ENCODE results near the gene RSPO3.

The RSPO3 gene

GRCh38 chr6:127177923-127178231 is 59.4 kb downstream of the RSPO3 start:
- H3K36me3 ChIP-seq (ENCODE audit: control insufficient read depth, insufficient read depth, low read length): no peaks in the 10 kb centered on the region
- H3K27me3 ChIP-seq (replicated peaks; ENCODE audit: control insufficient read depth, insufficient read depth, low read length): no peaks in the 10 kb centered on the region; the same call in 1 of the 2 replicates
- H3K4me3 ChIP-seq (replicated peaks; ENCODE audit: low read depth, low read length): no peak overlapping the region
- no peak for TF ChIP-seq CTCF (IDR thresholded peaks at IDR 0.05; ENCODE audit: insufficient read depth, low read length, poor library complexity, severe bottlenecking)
- DNase-seq (ENCODE audit: extremely low read depth, insufficient read length): no peak

- no peak for DNase-seq (ENCODE audit: extremely low read depth, insufficient read length)
- no peak overlapping the region for H3K4me3 ChIP-seq (replicated peaks; ENCODE audit: low read depth, low read length)
- H3K36me3 ChIP-seq (ENCODE audit: control insufficient read depth, insufficient read depth, low read length): no peaks in the 10 kb centered on the region
- TF ChIP-seq CTCF (IDR thresholded peaks at IDR 0.05; ENCODE audit: insufficient read depth, low read length, poor library complexity, severe bottlenecking): no peak
- H3K27me3 ChIP-seq (replicated peaks; ENCODE audit: control insufficient read depth, insufficient read depth, low read length): no peaks in the 10 kb centered on the region; the same call in 1 of the 2 replicates
Measured at GRCh38 chr6:127178746-127179145, 60.3 kb downstream of the RSPO3 start.

DNA sequence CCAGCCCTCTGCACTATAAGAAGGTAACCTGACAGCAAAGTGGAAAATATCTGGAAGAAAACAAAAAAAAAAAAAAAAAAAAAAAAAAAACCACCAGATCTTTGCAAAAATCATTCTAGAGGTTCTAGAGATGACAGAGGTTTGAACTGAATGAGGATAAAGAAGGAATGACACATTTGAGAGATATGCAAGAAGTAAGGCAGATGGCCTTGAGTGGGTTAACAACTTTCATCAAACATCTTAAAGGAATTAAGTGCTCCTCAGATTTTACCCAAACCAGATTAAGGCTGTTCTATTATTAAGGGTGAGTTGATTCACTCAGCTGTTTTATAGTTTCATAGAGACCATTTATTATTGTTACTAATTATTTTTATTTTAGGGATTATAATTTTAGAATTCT is 62.0 kb downstream of the RSPO3 start:
- H3K27me3 ChIP-seq (replicated peaks; ENCODE audit: control insufficient read depth, insufficient read depth, low read length): no peaks in the 10 kb centered on the region; the same call in 1 of the 2 replicates
- no peak for TF ChIP-seq CTCF (IDR thresholded peaks at IDR 0.05; ENCODE audit: insufficient read depth, low read length, poor library complexity, severe bottlenecking)
- no peak overlapping the region for H3K4me3 ChIP-seq (replicated peaks; ENCODE audit: low read depth, low read length)
- no peaks in the 10 kb centered on the region for H3K36me3 ChIP-seq (ENCODE audit: control insufficient read depth, insufficient read depth, low read length)
- DNase-seq (ENCODE audit: extremely low read depth, insufficient read length): no peak

DNA sequence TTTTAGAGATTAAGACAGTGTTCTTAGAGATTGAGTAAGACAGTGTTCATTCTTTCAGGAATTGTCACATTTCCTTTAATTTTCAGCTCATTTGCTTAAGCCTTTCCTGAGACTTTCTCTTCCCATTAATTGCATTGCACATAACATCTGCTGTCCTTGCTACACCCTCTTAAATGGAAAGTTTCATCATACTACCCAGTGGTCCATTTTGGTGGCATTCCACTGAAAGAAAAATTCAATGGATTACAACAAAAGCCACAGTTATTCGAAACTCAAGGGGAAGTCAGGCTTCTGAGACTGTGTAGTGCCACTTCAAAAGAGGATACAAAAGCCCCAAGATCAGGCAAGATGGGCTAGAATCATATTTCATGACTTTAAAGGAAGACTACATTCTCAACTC is 64.0 kb downstream of the RSPO3 start:
- Histone ChIP-seq H3K27me3 (replicated peaks; ENCODE audit: control insufficient read depth, insufficient read depth, low read length) (no peaks in the 10 kb centered on the region; the same call in 1 of the 2 replicates), H3K4me3 (replicated peaks; ENCODE audit: low read depth, low read length) (no peak overlapping the region), H3K36me3 (ENCODE audit: control insufficient read depth, insufficient read depth, low read length) (no peaks in the 10 kb centered on the region)
- no peak for DNase-seq (ENCODE audit: extremely low read depth, insufficient read length)
- TF ChIP-seq CTCF (IDR thresholded peaks at IDR 0.05; ENCODE audit: insufficient read depth, low read length, poor library complexity, severe bottlenecking): no peak

GRCh38 chr6:127185437-127185995 is 67.0 kb downstream of the RSPO3 start:
- H3K4me3 ChIP-seq (replicated peaks; ENCODE audit: low read depth, low read length): no peak overlapping the region
- no peaks in the 10 kb centered on the region; the same call in 1 of the 2 replicates for H3K27me3 ChIP-seq (replicated peaks; ENCODE audit: control insufficient read depth, insufficient read depth, low read length)
- DNase-seq (ENCODE audit: extremely low read depth, insufficient read length): no peak
- TF ChIP-seq CTCF (IDR thresholded peaks at IDR 0.05; ENCODE audit: insufficient read depth, low read length, poor library complexity, severe bottlenecking): no peak
- H3K36me3 ChIP-seq (ENCODE audit: control insufficient read depth, insufficient read depth, low read length): no peaks in the 10 kb centered on the region

- Histone ChIP-seq H3K27me3 (replicated peaks; ENCODE audit: control insufficient read depth, insufficient read depth, low read length) (no peaks in the 10 kb centered on the region; the same call in 1 of the 2 replicates), H3K36me3 (ENCODE audit: control insufficient read depth, insufficient read depth, low read length) (no peaks in the 10 kb centered on the region), H3K4me3 (replicated peaks; ENCODE audit: low read depth, low read length) (no peak overlapping the region)
- TF ChIP-seq CTCF (IDR thresholded peaks at IDR 0.05; ENCODE audit: insufficient read depth, low read length, poor library complexity, severe bottlenecking): peak; percentile 77
- DNase-seq (ENCODE audit: extremely low read depth, insufficient read length): peak; percentile 5
Measured at GRCh38 chr6:127186889-127187288, 68.4 kb downstream of the RSPO3 start.

All from GM06990 (cell line).